HEK293 (cell line): ENCODE results near the gene LEP.

Source experiments
- YY2 ChIP-seq: fragments of 450-650 bp; formaldehyde crosslinking; IDR thresholded peaks from 2 replicates; pipeline ENCODE4 v1.5.1; 2016; ENCODE audit warnings: missing biosample characterization, missing genetic modification characterization
- ZNF341 ChIP-seq: fragments of 450-650 bp; formaldehyde crosslinking; IDR thresholded peaks from 2 replicates; pipeline ENCODE4; 2016; ENCODE audit warnings: low read depth, missing biosample characterization, missing genetic modification characterization
- ZNF501 ChIP-seq: fragments of 450-650 bp; formaldehyde crosslinking; IDR thresholded peaks from 2 replicates; pipeline ENCODE4 v1.5.1; 2016; ENCODE audit warnings: missing biosample characterization, missing genetic modification characterization
- ZNF585B ChIP-seq: fragments of 450-650 bp; formaldehyde crosslinking; IDR thresholded peaks from 2 replicates; pipeline ENCODE4 v1.5.1; 2016; ENCODE audit warnings: missing biosample characterization, missing genetic modification characterization
- TF ChIP-seq, protein P1 (sequence below): fragments of 450-650 bp; formaldehyde crosslinking; IDR thresholded peaks from 2 replicates; pipeline ENCODE4 v1.5.1; 2016; ENCODE audit warnings: missing biosample characterization, missing genetic modification characterization
- TF ChIP-seq, protein P2 (sequence below): fragments of 450-650 bp; formaldehyde crosslinking; IDR thresholded peaks from 2 replicates; pipeline ENCODE4 v1.5.1; 2016; ENCODE audit warnings: missing biosample characterization, missing genetic modification characterization
- TF ChIP-seq, protein P3 (sequence below): fragments of 450-650 bp; formaldehyde crosslinking; conservative IDR thresholded peaks from 2 replicates; pipeline ENCODE4 v1.5.1; 2016; ENCODE audit warnings: low read depth, missing biosample characterization, missing genetic modification characterization

DNA sequence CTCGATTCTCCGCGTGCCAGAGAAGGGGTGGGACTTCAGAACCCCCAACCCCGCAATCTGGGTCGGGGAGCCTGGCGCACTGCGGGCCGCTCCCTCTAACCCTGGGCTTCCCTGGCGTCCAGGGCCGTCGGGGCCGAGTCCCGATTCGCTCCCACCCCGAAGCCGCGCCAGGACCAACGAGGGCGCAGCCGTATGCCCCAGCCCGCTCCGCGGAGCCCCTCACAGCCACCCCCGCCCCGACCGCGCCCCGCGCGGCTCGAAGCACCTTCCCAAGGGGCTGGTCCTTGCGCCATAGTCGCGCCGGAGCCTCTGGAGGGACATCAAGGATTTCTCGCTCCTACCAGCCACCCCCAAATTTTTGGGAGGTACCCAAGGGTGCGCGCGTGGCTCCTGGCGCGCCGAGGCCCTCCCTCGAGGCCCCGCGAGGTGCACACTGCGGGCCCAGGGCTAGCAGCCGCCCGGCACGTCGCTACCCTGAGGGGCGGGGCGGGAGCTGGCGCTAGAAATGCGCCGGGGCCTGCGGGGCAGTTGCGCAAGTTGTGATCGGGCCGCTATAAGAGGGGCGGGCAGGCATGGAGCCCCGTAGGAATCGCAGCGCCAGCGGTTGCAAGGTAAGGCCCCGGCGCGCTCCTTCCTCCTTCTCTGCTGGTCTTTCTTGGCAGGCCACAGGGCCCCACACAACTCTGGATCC lies at the start of gene LEP:
- TF ChIP-seq, protein P1, sequence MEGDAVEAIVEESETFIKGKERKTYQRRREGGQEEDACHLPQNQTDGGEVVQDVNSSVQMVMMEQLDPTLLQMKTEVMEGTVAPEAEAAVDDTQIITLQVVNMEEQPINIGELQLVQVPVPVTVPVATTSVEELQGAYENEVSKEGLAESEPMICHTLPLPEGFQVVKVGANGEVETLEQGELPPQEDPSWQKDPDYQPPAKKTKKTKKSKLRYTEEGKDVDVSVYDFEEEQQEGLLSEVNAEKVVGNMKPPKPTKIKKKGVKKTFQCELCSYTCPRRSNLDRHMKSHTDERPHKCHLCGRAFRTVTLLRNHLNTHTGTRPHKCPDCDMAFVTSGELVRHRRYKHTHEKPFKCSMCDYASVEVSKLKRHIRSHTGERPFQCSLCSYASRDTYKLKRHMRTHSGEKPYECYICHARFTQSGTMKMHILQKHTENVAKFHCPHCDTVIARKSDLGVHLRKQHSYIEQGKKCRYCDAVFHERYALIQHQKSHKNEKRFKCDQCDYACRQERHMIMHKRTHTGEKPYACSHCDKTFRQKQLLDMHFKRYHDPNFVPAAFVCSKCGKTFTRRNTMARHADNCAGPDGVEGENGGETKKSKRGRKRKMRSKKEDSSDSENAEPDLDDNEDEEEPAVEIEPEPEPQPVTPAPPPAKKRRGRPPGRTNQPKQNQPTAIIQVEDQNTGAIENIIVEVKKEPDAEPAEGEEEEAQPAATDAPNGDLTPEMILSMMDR: no peak
- TF ChIP-seq, protein P2, sequence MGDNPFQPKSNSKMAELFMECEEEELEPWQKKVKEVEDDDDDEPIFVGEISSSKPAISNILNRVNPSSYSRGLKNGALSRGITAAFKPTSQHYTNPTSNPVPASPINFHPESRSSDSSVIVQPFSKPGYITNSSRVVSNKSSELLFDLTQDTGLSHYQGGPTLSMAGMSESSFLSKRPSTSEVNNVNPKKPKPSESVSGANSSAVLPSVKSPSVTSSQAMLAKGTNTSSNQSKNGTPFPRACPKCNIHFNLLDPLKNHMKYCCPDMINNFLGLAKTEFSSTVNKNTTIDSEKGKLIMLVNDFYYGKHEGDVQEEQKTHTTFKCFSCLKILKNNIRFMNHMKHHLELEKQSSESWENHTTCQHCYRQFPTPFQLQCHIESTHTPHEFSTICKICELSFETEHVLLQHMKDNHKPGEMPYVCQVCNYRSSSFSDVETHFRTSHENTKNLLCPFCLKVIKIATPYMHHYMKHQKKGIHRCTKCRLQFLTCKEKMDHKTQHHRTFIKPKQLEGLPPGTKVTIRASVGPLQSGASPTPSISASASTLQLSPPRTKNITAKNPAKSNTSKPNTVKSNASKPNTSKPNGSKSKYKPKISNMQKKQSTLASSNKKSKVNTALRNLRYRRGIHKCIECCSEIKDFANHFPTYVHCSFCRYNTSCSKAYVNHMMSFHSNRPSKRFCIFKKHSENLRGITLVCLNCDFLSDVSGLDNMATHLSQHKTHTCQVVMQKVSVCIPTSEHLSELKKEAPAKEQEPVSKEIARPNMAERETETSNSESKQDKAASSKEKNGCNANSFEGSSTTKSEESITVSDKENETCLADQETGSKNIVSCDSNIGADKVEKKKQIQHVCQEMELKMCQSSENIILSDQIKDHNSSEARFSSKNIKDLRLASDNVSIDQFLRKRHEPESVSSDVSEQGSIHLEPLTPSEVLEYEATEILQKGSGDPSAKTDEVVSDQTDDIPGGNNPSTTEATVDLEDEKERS (tag by site-specific recombination): no peak
- TF ChIP-seq ZNF501 (tag by site-specific recombination) (no peak), YY2 (tag by site-specific recombination) (no peak), ZNF341 (tag by site-specific recombination) (no peak), ZNF585B (tag by site-specific recombination) (no peak)
- TF ChIP-seq, protein P3, sequence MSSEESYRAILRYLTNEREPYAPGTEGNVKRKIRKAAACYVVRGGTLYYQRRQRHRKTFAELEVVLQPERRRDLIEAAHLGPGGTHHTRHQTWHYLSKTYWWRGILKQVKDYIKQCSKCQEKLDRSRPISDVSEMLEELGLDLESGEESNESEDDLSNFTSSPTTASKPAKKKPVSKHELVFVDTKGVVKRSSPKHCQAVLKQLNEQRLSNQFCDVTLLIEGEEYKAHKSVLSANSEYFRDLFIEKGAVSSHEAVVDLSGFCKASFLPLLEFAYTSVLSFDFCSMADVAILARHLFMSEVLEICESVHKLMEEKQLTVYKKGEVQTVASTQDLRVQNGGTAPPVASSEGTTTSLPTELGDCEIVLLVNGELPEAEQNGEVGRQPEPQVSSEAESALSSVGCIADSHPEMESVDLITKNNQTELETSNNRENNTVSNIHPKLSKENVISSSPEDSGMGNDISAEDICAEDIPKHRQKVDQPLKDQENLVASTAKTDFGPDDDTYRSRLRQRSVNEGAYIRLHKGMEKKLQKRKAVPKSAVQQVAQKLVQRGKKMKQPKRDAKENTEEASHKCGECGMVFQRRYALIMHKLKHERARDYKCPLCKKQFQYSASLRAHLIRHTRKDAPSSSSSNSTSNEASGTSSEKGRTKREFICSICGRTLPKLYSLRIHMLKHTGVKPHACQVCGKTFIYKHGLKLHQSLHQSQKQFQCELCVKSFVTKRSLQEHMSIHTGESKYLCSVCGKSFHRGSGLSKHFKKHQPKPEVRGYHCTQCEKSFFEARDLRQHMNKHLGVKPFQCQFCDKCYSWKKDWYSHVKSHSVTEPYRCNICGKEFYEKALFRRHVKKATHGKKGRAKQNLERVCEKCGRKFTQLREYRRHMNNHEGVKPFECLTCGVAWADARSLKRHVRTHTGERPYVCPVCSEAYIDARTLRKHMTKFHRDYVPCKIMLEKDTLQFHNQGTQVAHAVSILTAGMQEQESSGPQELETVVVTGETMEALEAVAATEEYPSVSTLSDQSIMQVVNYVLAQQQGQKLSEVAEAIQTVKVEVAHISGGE: no peak
